Muscle of leg (tissue), 11 donors: ENCODE measurements around the gene KIR2DL3. TPM values are rescaled to one million over a fixed set of nuclear protein-coding genes. Genes with fewer than 3 reads are reported as not detected.
"Not testable (repeated sequence)": the region's sequence is repeated elsewhere in the genome, so short reads cannot be mapped to it uniquely, and the experiment has no call there.

ENCODE experiments used
- DNase-seq: peaks from one replicate; pipeline ENCODE4 v3.0.0; 2013
- H3K27ac ChIP-seq: one replicate; pipeline ENCODE4 v1.5.1; 2013; ENCODE audit warnings: mild to moderate bottlenecking, low read length, control low read depth
- H3K27me3 ChIP-seq: one replicate; pipeline ENCODE4 v1.6.1; 2013; ENCODE audit warnings: low read length; ENCODE audit not compliant: control insufficient read depth, insufficient read depth
- H3K36me3 ChIP-seq: one replicate; pipeline ENCODE4 v1.6.1; 2013; ENCODE audit warnings: low read length; ENCODE audit not compliant: control insufficient read depth, insufficient read depth
- H3K4me1 ChIP-seq: one replicate; pipeline ENCODE4 v1.6.1; 2013; ENCODE audit warnings: low read length; ENCODE audit not compliant: control insufficient read depth, insufficient read depth
- H3K4me3 ChIP-seq: one replicate; pipeline ENCODE4 v1.5.1; 2013; ENCODE audit warnings: low read length, control low read depth
- H3K9me3 ChIP-seq: replicated peaks from 2 replicates; pipeline ENCODE4 v1.6.1; 2013; ENCODE audit warnings: low read depth, low read length; ENCODE audit not compliant: control insufficient read depth
- WGBS: methylation state at CpG from one replicate; pipeline ENCODE4 v1.1.5; 2013; ENCODE audit warnings: missing lambda C conversion rate; ENCODE audit not compliant: insufficient coverage; 5-methylcytosine and 5-hydroxymethylcytosine counted together
- polyA plus RNA-seq, 8 donors: library from polyadenylated mRNA; unstranded; fragments of 120-200 nt; gene quantifications; one replicate each; pipeline versions ENCODE4 v1.2.1 to v1.2.3, GENCODE V29; 2013; ENCODE audit warnings: inconsistent platforms in 1 of 8, low replicate concordance in 1 of 8; ENCODE audit not compliant: insufficient read length in 8 of 8, insufficient read depth in 1 of 8
- total RNA-seq: library from RNA; stranded (reverse); fragments of 120-200 nt; gene quantifications from one replicate; pipeline ENCODE4 v1.2.4, GENCODE V29; 2013

The KIR2DL3 gene
- total and polyA plus RNA-seq, 9 donors, result not detected

DNA sequence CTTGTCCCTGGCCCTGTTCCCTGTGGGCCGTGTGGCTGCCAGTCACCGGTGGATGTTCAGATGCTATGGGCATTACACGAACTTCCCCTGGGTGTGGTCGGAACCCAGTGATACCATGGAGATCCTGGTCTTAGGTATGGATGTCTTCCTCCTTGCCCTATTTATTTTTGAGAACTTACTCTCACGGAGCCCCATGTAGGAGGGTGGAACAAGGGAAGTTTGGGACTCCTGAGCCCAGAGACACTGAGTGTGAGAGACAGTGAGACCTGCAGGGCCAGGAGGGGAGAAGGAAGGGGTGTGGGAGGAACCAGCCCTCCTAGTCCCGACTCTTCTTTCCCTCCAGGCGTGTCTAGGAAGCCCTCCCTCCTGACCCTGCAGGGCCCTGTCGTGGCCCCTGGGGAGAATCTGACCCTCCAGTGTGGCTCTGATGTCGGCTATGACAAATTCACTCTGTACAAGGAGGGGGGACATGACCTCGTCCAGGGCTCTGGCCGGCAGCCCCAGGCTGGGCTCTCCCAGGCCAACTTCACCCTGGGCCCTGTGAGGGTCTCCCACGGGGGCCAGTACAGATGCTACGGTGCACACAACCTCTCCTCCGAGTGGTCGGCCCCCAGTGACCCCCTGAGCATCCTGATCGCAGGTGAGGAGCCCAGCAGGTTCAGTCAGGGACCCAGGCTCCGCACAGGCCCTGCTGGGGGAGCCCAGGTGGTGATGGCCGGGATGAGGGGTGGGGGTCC lies 28.9 kb upstream of the KIR2DL3 start:
- DNase-seq, result no peak
- Histone ChIP-seq H3K9me3 (peaks cover 18% of the 10 kb centered on the region), H3K36me3 (no peaks in the 10 kb centered on the region), H3K27ac (no peak overlapping the region), H3K27me3 (no peaks in the 10 kb centered on the region), H3K4me3 (no peak overlapping the region), H3K4me1 (no peaks in the 10 kb centered on the region)
- 82% methylated on average over 10 of the region's 18 CpGs for WGBS

DNA sequence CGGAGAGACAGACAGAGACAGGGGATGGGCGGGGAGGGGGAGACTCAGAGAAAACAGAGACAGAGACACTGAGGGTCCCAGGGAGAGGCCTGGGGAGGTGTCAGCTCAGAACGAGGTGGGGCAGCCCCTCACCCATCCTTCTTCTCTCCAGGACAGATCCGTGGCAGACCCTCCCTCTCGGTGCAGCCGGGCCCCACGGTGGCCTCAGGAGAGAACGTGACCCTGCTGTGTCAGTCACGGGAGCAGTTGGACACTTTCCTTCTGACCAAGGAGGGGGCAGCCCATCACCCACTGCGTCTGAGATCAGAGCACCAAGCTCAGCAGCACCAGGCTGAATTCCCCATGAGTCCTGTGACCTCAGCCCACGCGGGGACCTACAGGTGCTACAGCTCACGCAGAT lies 28.4 kb upstream of the KIR2DL3 start:
- not testable (repeated sequence) for H3K27me3 ChIP-seq, DNase-seq, H3K4me1 ChIP-seq, H3K36me3 ChIP-seq, H3K27ac ChIP-seq, H3K4me3 ChIP-seq
- WGBS, result 69% methylated on average over 8 of the region's 13 CpGs
- H3K9me3 ChIP-seq, result peaks cover 14% of the 10 kb centered on the region

DNA sequence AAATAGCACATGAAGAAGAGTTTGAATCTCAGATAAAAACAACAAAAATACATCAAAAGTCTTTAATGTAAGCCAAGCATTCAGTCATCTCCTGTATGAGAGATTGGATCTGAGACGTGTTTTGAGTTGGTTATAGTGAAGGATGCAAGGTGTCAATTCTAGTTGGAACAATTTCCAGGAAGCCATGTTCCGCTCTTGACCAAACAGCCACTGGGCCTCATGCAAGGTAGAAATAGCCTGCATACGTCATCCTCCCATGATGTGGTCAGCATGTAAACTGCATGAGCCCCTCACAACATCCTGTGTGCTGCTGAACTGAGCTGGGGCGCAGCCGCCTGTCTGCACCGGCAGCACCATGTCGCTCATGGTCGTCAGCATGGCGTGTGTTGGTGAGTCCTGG lies 14.2 kb upstream of the KIR2DL3 start, which contains the start of gene KIR3DL3:
Gene KIR3DL3 (plus strand): TSS at position 301 of the 400 bp plus-strand sequence. CDS start 55 bp downstream, at position 356.
- Histone ChIP-seq H3K4me1 (no peaks in the 10 kb centered on the region), H3K27me3 (no peaks in the 10 kb centered on the region), H3K9me3 (peaks cover 35% of the 10 kb centered on the region), H3K4me3 (no peak within 1 kb of the TSS), H3K36me3 (no peaks in the 10 kb centered on the region), H3K27ac (no peak within 1 kb of the TSS)
- WGBS, result 82% methylated on average over 8 of the region's 9 CpGs
- no peak for DNase-seq

DNA sequence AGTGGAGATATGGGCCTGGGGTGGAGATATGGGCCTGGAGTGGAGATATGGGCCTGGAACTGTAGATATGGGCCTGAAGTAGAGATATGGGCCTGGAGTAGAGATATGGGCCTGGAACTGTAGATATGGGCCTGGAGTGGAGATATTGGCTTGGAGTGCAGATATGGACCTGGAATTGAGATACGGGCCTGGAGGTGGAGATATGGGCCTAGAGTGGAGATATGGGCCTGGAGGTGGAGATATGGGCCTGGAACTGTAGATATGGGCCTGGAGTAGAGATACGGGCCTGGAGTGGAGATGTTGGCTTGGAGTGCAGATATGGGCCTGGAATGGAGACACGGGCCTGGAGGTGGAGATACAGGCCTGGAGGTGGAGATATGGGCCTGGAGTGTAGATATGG lies 13.7 kb upstream of the KIR2DL3 start:
- WGBS, result 59% methylated on average over 3 of the region's 3 CpGs
- Histone ChIP-seq H3K36me3 (no peaks in the 10 kb centered on the region), H3K4me3 (no peak overlapping the region), H3K4me1 (no peaks in the 10 kb centered on the region), H3K9me3 (peaks cover 32% of the 10 kb centered on the region), H3K27me3 (no peaks in the 10 kb centered on the region), H3K27ac (no peak overlapping the region)
- DNase-seq, result no peak

DNA sequence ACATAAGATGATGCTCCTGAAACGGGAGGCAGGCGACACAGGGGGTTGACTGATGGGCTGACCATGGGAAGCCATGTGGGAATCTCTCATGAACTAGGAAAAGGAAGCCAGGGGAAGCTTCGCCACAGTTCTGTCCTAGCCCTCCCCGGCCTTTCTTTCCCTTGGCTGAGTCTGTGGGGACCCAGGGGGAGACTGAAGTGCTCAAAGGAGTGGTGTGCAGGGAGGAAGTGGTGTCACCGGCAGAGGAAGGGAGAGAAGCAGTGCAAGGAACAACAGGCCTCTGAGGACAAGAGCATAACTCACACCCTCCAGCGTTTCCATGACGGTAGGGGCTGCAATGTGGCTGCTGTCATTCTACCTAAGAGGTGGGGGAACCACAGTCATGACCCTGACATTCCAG lies 13.0 kb upstream of the KIR2DL3 start:
- H3K36me3 ChIP-seq, result no peaks in the 10 kb centered on the region
- no peak overlapping the region for H3K27ac ChIP-seq
- no peak for DNase-seq
- 75% methylated on average over 4 of the region's 7 CpGs for WGBS
- H3K4me3 ChIP-seq, result no peak overlapping the region
- no peaks in the 10 kb centered on the region for H3K4me1 ChIP-seq
- H3K9me3 ChIP-seq, result peaks cover 32% of the 10 kb centered on the region
- H3K27me3 ChIP-seq, result no peaks in the 10 kb centered on the region

DNA sequence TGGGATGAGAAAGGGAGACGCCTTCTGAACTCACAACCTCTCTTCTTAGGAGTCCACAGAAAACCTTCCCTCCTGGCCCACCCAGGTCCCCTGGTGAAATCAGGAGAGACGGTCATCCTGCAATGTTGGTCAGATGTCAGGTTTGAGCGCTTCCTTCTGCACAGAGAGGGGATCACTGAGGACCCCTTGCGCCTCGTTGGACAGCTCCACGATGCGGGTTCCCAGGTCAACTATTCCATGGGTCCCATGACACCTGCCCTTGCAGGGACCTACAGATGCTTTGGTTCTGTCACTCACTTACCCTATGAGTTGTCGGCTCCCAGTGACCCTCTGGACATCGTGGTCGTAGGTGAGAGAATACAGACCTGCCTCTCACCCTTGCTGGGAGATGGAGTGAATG lies 10.8 kb upstream of the KIR2DL3 start:
- H3K4me1 ChIP-seq, result no peaks in the 10 kb centered on the region
- H3K27ac ChIP-seq, result no peak overlapping the region
- no peak overlapping the region for H3K4me3 ChIP-seq
- H3K36me3 ChIP-seq, result no peaks in the 10 kb centered on the region
- DNase-seq, result no peak
- peaks cover 28% of the 10 kb centered on the region for H3K9me3 ChIP-seq
- H3K27me3 ChIP-seq, result no peaks in the 10 kb centered on the region
- WGBS, result 70% methylated on average over 6 of the region's 10 CpGs

DNA sequence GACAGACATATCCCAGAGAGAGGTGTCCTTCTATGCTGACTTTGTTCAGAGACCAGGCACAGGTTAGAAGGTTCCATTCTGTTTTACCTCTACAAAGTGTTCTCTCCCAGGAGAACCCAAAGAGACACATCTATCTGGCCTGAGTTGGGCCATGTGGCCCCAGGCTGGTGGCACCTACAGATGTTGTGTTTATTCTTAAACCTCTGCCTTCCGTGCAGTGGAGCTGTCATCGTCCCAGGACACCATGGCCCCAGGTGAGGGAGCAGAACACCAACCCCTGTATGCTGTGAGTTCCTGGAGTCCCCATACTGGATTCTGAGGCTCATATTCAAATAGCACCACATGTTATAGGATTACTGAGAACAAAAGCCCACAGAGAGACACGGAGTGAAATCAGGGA lies 10.1 kb upstream of the KIR2DL3 start:
- H3K4me1 ChIP-seq, result no peaks in the 10 kb centered on the region
- H3K27ac ChIP-seq, result no peak overlapping the region
- no peak overlapping the region for H3K4me3 ChIP-seq
- WGBS, result 40% methylated on average over 1 of the region's 3 CpGs
- H3K36me3 ChIP-seq, result no peaks in the 10 kb centered on the region
- DNase-seq, result no peak
- peaks cover 31% of the 10 kb centered on the region for H3K9me3 ChIP-seq
- H3K27me3 ChIP-seq, result no peaks in the 10 kb centered on the region

DNA sequence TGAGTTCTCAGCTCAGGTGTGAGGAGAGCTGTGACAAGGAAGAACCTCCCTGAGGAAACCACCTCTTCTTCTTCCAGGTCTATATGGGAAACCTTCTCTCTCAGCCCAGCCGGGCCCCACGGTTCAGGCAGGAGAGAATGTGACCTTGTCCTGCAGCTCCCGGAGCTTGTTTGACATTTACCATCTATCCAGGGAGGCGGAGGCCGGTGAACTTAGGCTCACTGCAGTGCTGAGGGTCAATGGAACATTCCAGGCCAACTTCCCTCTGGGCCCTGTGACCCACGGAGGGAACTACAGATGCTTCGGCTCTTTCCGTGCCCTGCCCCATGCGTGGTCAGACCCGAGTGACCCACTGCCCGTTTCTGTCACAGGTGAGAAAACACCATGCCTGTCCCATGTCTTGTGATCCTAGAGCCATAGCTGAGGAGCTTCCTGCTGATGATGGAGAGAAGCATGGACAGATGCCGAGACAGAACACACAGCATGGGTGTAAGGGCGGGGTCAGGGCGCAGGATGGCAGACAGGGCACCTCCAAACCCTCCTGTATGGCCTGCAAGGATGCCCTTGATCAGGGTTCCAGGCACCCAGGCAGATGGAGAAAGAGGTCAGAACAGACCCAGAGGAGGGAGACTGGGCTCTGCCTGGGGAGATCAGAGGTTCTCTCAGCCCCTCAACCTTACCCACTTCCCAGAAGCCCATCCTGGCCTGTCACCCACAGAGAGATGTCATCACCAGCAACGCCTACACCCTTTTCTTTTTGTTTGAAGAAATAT lies 8.7 kb upstream of the KIR2DL3 start:
- DNase-seq, result no peak

DNA sequence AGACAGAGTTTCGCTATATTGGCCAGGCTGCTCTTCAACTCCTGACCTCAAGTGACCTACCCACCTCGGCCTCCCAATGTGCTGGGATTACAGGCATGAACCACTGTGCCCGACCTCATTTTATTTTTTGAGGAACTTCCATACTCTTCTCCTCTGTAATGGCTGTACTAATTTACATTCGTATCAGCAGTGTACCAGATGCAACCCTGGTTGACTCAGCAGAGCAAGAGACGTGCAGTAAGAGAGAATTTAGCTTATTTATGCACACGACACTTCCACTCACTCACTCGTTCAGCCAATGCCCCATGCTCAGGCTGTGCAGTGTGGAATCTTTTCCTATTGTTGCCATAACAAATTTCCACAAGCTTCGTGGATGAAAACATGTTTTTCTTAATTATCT lies 7.1 kb upstream of the KIR2DL3 start:
- Histone ChIP-seq H3K4me3 (no peak overlapping the region), H3K36me3 (no peaks in the 10 kb centered on the region), H3K9me3 (peaks cover 15% of the 10 kb centered on the region), H3K4me1 (no peaks in the 10 kb centered on the region), H3K27ac (no peak overlapping the region), H3K27me3 (no peaks in the 10 kb centered on the region)
- DNase-seq, result no peak
- WGBS, result 47% methylated on average over 5 of the region's 8 CpGs

More for the DNA sequence above, 8.7 kb upstream of the KIR2DL3 start:
- Histone ChIP-seq H3K4me1 (no peaks in the 10 kb centered on the region), H3K9me3 (peaks cover 26% of the 10 kb centered on the region), H3K27me3 (no peaks in the 10 kb centered on the region), H3K4me3 (no peak overlapping the region), H3K36me3 (no peaks in the 10 kb centered on the region), H3K27ac (no peak overlapping the region)
- 70% methylated on average over 13 of the region's 15 CpGs for WGBS

DNA sequence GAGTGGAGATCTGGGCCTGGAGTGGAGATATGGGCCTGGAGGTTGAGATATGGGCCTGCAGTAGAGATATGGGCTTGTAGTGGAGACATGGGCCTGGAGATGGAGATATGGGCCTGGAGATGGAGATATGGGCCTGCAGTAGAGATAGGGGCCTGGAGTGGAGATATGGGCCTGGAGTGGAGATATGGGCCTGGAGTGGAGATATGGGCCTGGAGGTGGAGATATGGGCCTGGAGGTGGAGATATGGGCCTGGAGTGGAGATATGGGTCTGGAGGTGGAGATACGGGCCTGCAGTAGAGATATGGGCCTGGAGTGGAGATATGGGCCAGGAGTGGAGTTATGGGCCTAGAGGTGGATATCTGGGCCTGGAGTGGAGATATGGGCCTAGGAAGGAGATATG lies 402 bp downstream of the KIR2DL3 start:
- DNase-seq, result no peak
- Histone ChIP-seq H3K4me3 (no peak overlapping the region), H3K27me3 (no peaks in the 10 kb centered on the region), H3K36me3 (no peaks in the 10 kb centered on the region), H3K9me3 (peaks cover 11% of the 10 kb centered on the region), H3K4me1 (no peaks in the 10 kb centered on the region), H3K27ac (no peak overlapping the region)
- 67% methylated on average over 1 of the region's 1 CpG for WGBS
